ENCODE measurements around the gene SEZ6. TPM values are rescaled to one million over a fixed set of nuclear protein-coding genes. Genes with fewer than 3 reads are reported as not detected.
A peak's percentile ranks its signal among the peaks of the same experiment; 100 is the strongest.

SEZ6 gene
- polyA plus RNA-seq, 3 donors, result 0.17 to 0.33 (median 0.18) TPM

DNA sequence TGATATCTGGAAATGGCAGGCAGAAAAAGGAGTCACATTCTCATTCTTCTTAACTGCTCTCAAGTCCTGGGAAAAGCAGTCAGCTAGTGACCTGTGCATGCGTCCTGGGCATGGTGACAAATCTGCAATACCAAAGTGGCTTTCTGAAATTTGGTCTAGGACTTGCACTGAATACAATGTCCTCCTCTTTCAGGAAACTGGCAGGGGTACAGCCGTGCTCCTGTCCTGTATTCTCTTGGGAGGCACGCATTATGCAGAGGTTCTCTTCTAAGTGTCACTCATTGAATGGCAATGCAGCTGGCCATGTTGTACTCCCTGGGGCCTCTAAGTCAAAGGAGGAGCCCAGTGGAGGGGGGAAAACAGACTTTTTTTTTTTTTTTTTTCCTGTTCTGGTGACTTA is 65.2 kb downstream of the SEZ6 start:
- no peak overlapping the region for H3K9ac ChIP-seq (ENCODE audit: insufficient read depth, low read length, poor library complexity, severe bottlenecking)
- H3K27ac ChIP-seq (ENCODE audit: low read depth in 1 of 2, low read length in 2 of 2), result peak overlapping the region in 1 of 2 donors; percentile 73
- Mint-ChIP-seq H3K36me3 (peaks cover 57 to 66% of the 10 kb centered on the region in 2 donors), H3K4me3 (no peak overlapping the region), H3K27me3 (ENCODE audit: low read depth in 3 of 3) (peaks cover 0 to 2% (median 0%) of the 10 kb centered on the region in 3 donors), H3K4me1 (peaks cover 48% of the 10 kb centered on the region), H3K27ac (peak overlapping the region in 1 of 7 donors; percentile 46), H3K9me3 (no peaks in the 10 kb centered on the region)
- no peaks in the 10 kb centered on the region for H3K9me3 ChIP-seq (replicated peaks in 1 of 2; ENCODE audit: control insufficient read depth in 1 of 2, insufficient read depth in 1 of 2, low read length in 2 of 2)
- H3K4me1 ChIP-seq (ENCODE audit: control insufficient read depth in 1 of 2, insufficient read depth in 2 of 2, low read length in 2 of 2), result peaks cover 19 to 26% of the 10 kb centered on the region in 2 donors
- H3K4me3 ChIP-seq (replicated peaks in 1 of 3; ENCODE audit: low read depth in 2 of 3, low read length in 3 of 3), result no peak overlapping the region
- DNase-seq, result no peak
- H2AFZ ChIP-seq (ENCODE audit: insufficient read depth, low read depth, low read length, poor library complexity, severe bottlenecking), result no peak overlapping the region
- no peaks in the 10 kb centered on the region for H3K27me3 ChIP-seq (ENCODE audit: control insufficient read depth in 2 of 2, insufficient read depth in 2 of 2, low read length in 2 of 2)
- peaks cover 31 to 78% of the 10 kb centered on the region in 2 donors for H3K36me3 ChIP-seq (replicated peaks in 1 of 2; ENCODE audit: control insufficient read depth in 1 of 2, insufficient read depth in 2 of 2, low read length in 2 of 2)
- H3K4me2 ChIP-seq (replicated peaks; ENCODE audit: extremely low read depth, low read length, poor library complexity, severe bottlenecking), result no peak overlapping the region
- intact Hi-C loops (cut with micrococcal nuclease), result no loop called here
- peaks cover 96% of the 10 kb centered on the region for H4K20me1 ChIP-seq (ENCODE audit: insufficient read depth, low read length)
- 90% methylated on average over 3 of the region's 3 CpGs for WGBS (ENCODE audit: insufficient coverage)
- H3K79me2 ChIP-seq (ENCODE audit: insufficient read depth, low read length), result peaks cover 98% of the 10 kb centered on the region
- TF ChIP-seq, protein P1, sequence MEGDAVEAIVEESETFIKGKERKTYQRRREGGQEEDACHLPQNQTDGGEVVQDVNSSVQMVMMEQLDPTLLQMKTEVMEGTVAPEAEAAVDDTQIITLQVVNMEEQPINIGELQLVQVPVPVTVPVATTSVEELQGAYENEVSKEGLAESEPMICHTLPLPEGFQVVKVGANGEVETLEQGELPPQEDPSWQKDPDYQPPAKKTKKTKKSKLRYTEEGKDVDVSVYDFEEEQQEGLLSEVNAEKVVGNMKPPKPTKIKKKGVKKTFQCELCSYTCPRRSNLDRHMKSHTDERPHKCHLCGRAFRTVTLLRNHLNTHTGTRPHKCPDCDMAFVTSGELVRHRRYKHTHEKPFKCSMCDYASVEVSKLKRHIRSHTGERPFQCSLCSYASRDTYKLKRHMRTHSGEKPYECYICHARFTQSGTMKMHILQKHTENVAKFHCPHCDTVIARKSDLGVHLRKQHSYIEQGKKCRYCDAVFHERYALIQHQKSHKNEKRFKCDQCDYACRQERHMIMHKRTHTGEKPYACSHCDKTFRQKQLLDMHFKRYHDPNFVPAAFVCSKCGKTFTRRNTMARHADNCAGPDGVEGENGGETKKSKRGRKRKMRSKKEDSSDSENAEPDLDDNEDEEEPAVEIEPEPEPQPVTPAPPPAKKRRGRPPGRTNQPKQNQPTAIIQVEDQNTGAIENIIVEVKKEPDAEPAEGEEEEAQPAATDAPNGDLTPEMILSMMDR (IDR thresholded peaks at IDR 0.05), result no peak

DNA sequence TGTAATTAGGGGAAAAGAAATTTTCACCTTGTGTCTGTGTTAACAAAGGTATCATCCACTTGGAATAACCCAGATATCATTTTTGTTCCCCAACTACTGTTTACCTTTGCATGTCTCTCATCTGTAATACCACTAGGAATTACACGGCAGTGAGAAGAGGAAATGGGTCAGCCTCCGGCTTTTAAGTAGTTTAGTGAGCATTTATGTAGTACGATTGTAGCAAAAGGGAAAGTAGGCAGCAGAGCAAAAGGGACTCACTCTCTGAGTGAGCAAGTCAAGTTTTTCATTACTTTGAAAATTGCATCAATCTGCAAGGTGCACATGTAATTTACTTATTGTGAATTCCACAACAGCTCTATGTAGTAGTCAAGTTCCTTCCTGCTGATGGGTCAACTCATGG is 65.7 kb downstream of the SEZ6 start:
- Histone ChIP-seq H3K4me3 (replicated peaks in 1 of 3; ENCODE audit: low read depth in 2 of 3, low read length in 3 of 3) (no peak overlapping the region), H3K79me2 (ENCODE audit: insufficient read depth, low read length) (peaks cover 98% of the 10 kb centered on the region), H3K4me2 (replicated peaks; ENCODE audit: extremely low read depth, low read length, poor library complexity, severe bottlenecking) (no peak overlapping the region), H3K9me3 (replicated peaks in 1 of 2; ENCODE audit: control insufficient read depth in 1 of 2, insufficient read depth in 1 of 2, low read length in 2 of 2) (no peaks in the 10 kb centered on the region), H3K27me3 (ENCODE audit: control insufficient read depth in 2 of 2, insufficient read depth in 2 of 2, low read length in 2 of 2) (no peaks in the 10 kb centered on the region), H3K4me1 (ENCODE audit: control insufficient read depth in 1 of 2, insufficient read depth in 2 of 2, low read length in 2 of 2) (peaks cover 19 to 26% of the 10 kb centered on the region in 2 donors), H3K36me3 (replicated peaks in 1 of 2; ENCODE audit: control insufficient read depth in 1 of 2, insufficient read depth in 2 of 2, low read length in 2 of 2) (peaks cover 31 to 77% of the 10 kb centered on the region in 2 donors), H3K9ac (ENCODE audit: insufficient read depth, low read length, poor library complexity, severe bottlenecking) (no peak overlapping the region), H3K27ac (ENCODE audit: low read depth in 1 of 2, low read length in 2 of 2) (peak overlapping the region in 1 of 2 donors; percentile 73), H2AFZ (ENCODE audit: insufficient read depth, low read depth, low read length, poor library complexity, severe bottlenecking) (no peak overlapping the region), H4K20me1 (ENCODE audit: insufficient read depth, low read length) (peaks cover 96% of the 10 kb centered on the region)
- Mint-ChIP-seq H3K4me3 (no peak overlapping the region), H3K27me3 (ENCODE audit: low read depth in 3 of 3) (peaks cover 0 to 2% (median 0%) of the 10 kb centered on the region in 3 donors), H3K4me1 (peaks cover 46% of the 10 kb centered on the region), H3K27ac (peak overlapping the region in 2 of 7 donors; percentile 42 to 52), H3K36me3 (peaks cover 53 to 67% of the 10 kb centered on the region in 2 donors), H3K9me3 (no peaks in the 10 kb centered on the region)
- TF ChIP-seq, protein P1 (IDR thresholded peaks at IDR 0.05), result no peak
- WGBS (ENCODE audit: insufficient coverage), result 35% methylated on average over 2 of the region's 3 CpGs
- intact Hi-C loops (cut with micrococcal nuclease), result no loop called here
- no peak for DNase-seq

Measured in CD14-positive monocyte (primary cell).